A204.1 (cell line): ENCODE measurements around the gene TENM3.

Experiments used
- FAIRE-seq: peaks from 2 replicates; lab custom pipeline; 2012; peaks lifted over from hg19 to GRCh38; lab: Jason Lieb, UNC

TENM3 gene

DNA sequence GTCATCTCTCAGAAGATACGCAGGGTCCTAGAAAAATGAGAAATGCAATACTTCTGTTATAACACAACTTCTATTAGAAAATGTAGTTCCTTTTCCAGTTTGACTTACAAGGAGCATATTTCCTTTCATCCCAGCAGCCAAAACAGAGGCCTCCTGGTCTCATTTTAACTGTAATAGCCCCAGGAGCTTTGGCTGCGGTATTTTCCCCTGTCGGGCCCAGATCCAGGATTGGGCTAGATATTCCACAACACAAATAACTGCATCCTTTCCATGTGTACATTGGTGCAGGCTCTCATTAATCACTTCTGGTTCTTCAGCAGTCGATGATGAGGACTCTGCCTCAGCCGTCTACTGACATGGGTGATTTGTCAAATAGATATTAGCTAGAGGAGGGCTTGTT lies 166.1 kb downstream of the TENM3 start:
- FAIRE-seq, result no peak

DNA sequence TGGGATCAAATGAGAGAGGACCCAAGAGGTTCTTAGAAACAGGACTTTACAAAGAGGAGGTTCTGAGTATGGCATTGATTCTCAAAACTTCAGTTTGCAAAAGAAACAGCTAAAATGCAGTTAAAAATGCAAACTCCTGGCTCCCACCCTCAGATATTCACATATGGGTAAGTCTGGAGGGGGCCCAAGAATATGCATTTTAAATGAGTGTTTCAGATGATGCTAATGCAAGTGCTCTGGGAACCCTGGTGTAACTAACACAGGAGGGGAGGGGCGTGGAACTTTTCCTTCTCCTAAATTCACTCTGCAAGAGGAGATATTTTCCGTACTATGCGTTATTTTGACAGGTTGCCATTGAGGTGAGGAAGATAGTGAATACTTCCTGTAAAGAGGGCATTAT lies 168.2 kb downstream of the TENM3 start:
- FAIRE-seq, result no peak

DNA sequence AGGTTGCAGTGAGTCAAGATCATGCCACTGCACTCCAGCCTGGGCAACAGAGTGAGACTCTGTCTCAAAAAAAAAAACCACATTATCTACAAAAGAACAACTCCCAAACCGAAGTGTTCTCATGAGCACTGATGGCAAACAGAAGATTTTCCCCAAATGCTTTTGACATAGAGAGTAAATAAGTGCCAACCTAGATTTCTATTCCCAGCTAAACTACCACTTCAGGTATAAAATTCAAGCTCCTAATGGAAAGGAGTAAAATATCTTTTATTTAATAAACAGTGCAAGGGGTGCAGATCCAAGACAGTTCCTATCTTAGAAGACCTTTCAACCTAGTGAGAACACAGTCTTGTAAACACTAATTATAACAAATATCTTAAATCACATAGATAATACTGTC lies 170.3 kb downstream of the TENM3 start:
- no peak for FAIRE-seq

DNA sequence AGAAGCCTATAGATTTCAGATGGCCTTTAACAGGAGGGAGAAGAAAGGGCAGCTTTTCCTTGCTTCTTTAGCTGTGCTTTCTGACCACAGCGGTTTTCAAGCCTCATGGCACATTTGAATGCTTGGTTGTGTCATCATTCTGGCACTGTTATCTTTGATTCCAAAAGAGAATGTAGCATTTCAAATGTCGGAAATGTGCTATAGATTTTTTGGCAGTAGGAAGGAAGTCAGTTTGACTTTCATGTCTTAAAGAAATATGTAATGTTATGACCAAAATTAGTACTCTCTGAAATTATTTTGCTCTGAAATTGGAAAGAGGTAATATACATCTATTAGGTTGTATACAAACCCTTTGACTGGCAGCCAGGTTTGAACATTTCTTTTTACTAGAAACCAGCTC lies 171.9 kb downstream of the TENM3 start:
- no peak for FAIRE-seq

DNA sequence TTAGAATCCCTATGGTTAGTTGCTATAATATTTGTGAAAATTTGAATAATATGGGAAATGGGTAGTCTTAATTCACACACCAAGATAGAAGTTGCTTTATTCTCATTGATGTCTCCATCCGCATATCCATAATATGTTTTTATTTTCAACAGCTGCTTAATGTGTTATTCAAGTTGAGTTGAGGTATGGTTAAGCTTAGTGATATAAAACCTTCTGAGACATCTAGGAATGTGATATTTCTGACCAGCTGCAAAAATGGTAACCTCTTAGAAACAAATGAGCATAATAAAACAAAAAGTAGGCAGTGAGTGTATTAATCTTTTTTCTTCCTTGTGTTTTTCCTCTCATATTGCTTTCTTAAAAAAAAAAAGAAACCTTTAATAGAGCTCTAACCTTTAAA lies 172.9 kb downstream of the TENM3 start:
- no peak for FAIRE-seq

DNA sequence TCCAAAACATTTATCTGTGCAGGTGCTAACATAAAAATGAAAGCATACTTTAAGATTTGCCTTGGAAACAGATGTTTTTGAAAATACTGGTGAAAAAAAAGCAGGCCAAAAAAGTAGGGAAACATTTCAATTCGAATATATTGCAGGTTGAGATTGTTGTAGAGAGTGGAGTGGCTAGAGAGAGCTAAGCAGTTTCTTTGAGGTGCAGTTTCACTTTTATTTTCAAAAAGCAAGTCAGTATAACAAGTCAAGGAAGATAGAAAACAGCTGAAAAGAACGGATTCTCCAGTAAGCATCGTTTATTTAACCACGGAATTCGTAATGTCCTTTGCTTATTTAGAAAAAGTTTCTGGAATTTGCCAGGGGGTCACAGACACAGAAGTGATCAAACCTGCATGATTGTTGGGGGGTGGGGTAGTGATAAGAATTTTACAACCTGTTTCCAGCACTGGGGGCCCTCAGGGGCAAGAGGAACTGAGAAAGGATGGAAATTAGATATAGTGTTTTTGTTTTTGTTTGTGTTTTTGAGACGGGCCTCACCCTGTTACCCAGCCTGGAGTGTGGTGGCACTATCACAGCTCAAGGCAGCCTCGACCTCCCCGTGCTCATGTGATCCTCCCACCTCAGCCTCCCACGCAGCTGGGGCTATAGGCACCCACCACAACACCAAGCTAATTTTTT lies 175.0 kb downstream of the TENM3 start:
- no peak for FAIRE-seq

DNA sequence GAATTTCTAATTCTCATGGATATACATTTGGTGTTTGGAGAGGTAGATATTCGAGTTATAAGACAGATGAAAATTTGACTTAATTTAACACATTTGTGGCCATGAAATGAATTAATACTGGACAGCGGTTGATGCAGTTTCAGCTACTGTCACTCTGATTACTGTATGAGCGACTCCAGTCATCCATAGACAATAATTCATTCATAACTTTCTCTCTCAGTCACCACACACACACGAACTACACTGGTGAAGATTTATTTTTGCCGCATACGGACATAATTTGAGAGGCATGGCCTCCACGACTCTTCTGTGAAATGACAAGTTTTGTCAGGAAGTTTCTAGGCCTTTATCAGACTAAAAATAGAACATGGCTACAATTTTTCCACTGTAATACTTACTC lies 177.0 kb downstream of the TENM3 start:
- no peak for FAIRE-seq

DNA sequence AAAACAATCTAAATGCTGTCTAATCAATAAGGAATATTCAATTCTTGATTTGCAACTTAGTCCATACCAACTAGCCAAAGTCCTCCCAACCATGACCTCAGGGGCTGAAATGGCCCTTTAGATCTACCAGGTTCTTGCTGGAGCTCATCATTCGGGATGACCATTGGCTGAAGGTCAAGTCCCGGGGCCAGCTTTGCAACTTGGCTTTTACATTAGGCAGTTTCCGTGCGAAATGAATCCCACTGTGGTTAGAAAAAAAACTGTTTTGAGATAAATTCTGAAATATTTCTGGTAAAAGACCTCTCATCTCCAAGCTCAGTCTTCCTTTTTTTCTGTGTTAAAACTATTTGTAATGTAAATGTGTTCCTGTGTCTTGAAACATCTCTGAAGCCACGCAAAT lies 178.6 kb downstream of the TENM3 start:
- FAIRE-seq, result no peak

DNA sequence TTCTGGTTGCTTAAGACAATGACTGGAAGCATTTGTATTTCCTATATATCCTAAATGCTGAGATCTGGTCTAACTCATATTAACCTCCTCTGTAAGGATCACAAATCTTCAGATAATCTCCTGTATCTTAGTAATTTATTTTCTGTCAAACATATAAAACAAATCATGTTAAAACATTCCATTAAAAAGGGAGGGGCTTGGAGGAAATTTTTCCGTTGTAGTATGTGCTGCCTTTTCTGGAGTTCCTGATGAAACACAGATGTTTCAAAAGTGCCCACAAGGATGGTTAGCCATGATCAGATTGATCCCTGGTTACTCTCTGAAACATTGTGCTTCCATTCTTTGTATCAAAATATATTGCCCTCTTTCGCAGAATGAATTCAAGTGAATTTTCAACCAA lies 182.1 kb downstream of the TENM3 start:
- no peak for FAIRE-seq

DNA sequence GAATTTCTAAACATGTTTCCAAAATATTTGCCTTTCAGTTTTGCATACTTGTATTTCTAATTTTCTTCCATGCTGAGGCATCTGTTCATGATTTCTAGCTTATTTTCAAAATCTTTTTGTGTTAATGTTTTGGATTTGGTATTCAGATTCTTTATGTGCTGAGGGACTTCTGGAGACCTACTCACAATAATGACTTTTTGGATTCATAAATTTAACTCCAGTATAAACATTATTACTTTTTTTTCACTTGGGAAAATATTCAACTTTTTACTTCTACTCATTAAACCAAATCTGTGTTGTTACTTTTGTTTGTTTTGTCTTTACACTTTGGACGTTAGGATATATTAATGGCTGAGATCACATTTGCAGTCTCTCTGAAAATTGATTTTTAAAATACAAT lies 183.7 kb downstream of the TENM3 start:
- no peak for FAIRE-seq

DNA sequence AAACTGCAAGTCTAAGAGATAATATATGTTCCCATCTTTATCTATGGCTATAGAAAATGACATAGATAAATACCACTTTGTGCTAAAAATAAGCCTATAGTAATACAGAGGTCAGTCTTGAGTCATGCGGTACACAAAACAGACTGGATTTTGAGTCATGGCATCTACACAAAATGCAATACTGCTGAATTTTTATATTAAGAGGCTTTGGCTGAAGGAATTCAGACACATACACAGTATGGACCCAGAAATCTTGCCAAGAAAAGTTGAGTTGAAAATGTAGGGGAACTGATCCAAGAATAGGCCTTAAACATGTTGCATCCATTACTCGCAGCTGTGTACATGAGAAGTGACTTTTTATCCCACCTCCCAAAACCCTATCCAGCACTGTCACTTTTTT lies 184.4 kb downstream of the TENM3 start:
- no peak for FAIRE-seq

DNA sequence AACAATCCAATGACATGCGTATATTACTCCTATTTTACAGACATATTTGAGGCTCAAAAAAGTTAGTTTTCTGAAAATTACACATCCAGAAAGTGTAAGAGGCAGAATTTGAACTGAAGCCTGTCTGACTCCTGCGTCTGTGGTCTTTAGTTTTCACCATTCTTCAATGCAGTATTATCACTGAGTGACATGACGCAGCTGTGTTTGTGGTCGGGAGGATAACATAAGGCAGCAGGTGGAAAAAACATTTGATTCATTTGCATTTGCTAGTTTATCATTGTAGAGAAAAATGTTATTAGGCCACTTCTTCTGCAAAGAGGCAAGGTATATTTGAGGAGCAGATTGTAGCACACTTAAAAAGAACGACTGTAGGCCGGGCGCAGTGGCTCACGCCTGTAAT lies 186.7 kb downstream of the TENM3 start:
- FAIRE-seq, result no peak

DNA sequence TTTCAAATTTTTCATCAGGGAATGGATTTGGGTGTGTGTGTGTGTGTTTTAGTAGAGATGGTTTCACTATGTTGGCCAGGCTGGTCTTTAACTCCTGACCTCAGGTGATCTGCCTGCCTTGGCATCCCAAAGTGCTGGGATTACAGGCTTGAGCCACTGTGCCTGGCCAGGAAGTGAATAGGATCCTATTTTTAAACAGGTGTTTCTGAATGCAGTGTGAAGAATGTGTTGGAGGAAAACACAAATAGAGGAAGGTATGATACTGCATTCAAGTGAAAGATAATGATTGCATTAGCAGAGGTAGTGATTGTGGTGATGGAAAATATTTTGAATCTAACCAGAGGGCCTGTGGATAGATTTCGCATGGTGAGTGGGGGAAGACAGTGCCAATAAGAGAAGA lies 189.6 kb downstream of the TENM3 start:
- no peak for FAIRE-seq

DNA sequence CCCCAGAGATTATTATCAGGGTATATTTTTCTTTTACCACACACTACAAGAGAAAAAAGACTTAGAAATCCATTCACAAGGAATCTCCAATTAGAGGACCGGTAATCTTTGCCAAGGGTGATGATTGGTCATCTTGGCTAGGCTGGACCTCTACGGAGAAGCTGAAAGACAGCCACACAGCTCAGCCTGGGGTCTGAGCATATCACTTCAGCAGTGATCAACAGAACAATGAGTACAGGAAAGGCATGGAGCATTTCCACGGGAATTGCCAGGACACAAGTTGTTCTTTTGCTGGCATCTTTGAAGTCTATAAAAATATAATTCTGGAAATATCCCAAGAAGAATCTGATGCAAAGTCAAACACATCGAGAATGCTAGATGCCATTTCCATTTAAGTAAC lies 191.5 kb downstream of the TENM3 start:
- no peak for FAIRE-seq

DNA sequence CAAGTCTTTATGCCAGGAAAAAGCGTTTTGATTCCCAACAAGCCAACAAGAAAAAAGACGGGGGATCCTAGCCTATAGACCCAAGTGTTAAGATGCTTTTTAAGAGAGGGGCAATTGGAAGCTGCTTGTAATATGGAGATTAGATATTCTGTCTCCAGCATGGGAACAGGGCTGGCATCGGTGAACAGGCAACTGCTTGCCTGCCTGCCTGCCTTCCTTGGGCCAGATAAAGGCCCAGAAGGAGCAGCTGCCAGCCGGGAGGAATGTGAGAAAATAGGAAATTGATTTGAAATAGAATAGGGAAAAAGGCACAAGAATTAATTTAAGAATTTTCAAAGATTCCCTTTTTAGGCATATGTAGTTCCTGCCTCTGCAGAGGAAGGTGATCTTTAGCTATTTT lies 192.2 kb downstream of the TENM3 start:
- no peak for FAIRE-seq

DNA sequence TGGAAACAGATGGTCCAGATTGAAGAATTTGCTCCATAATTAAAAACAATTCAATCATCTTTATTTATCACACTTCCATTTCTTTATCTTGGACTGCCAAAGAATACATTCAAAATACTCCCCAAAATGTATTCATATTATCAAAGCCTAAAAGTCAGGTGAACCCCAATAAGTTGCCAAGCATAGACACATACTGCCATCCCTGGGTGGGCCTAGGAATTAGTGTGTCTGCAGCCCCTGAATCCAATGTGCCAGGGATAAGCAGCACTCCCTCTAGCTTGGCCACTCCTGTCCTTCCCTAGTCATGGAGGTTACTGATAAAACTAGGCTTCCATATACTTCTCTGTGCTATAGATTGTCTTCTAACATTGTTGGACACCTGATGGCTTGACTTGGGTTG lies 199.9 kb downstream of the TENM3 start:
- FAIRE-seq, result no peak

DNA sequence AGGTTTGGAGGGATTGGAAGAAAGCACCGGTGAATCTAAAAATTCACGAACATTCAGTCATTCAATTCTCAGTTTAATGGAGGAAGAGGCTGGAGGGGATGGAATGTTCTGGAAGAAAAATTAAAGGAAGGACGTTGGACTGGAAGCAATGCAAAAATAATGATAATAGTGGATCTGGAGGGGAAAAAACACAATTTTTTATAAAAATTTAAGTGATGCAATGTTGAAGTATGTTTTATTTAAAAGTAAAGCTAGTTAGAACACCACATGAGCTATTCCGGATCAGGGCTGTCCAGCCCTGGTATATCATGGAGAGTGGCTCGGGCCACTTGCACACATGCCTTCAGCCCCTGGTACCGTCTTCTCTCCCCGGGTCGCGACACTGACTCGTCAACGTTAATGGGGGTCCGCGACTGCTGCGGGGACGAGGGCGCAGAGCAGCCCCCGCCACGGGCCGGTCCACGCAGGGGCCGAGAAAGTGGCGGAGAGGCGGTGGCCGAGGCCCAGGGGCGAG lies 204.6 kb downstream of the TENM3 start:
- FAIRE-seq, result no peak

DNA sequence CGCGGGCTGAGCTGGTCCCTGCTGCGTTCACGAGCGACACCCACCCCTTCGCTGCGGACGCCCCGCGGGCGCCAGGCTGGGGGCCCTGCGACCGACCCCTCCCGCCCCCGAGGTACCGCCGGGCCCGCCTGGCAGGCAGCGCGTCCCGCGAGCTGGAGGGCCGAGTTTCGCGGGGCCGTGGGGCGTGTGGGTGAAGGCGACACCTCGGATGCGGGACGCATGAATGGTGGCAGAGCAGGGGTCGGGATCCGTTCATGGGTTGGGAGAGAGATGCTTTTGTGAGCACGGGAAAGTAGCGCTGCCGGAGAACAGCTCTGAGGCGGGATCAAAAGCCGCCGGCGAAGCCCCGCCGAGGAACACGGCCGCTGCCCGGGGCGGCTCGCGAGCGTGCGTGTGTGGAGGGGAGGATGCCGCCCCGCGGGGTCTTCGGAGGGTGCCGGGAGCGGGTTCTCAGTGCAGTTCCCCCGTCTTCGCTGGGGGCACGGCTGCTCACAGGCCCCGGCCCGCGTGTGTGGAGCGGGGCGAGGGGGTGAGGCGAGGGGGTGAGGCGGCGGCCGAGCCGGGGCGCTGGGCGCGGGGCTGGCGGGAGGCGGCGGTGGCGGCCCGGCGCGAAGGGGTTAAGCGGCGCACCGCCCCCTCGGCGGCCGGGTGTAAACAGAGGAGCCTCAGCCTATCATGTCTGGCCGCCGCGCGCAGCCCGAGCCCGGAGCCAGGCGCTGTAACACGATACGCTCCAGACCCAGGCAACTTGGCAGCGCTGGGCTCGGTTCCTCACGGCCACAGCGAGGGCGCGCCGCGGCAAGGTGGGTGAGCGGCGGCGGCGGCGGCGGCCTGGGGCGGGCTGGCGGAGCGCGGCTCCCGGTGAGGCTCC lies 205.3 kb downstream of the TENM3 start:
- no peak for FAIRE-seq

DNA sequence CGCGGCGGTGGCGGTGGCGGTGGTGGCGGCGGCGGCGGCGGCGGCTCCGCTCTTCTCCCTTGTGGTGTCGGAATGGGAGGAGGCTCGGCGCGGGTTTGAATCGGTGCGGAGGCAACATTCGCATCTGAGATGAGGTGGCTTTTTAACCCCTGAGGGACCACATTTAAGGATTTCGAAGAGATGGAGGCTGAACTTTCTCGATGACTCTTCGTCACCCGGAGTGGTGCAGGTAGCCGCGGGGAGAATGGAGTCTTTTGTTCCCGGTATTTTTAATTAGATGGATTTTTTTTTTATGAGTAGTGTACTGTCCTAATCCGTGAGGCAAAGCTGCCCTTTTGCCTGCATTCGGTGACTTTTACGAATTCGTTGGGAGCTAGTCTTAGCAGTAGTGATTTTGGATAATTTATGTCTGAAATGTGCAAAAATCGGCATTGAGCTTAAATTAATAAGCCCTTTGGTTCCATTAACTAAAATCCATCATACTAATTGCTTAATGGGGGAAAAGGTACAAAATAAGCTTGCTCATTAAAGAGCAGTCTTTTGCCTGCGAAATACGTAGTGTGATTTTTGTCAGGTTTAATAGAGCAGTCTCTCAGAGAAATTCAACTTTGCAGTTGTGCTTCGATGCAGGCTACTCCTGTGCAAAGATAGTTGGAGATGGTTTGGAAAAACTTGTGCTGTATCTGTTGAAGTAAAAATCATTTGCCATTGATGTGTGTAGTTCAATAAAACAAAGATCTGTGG lies 206.2 kb downstream of the TENM3 start:
- FAIRE-seq, result no peak

DNA sequence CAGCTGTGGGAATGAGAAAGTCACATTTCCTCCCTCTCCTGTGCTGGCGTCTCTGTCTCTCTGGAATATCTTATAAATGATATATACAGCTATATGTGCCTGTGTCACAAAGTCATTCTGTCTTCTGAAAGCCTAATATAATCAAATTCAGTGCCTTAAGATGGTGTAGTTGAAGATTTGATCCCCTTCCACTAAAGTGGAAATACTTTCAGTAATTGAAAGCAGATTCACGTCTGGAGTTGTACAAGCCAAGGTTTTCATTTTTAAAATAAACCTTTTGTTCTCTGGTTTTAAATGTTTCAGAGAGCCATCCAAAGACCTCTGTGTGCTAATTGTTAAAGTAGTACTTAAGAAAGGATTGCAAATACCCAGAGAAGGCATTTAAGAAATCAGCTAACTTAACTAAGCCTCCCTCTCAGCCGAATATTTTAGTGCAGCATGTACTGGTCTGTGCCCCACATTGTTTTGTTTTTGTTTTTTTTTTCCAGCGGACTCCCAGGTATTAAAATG lies 206.8 kb downstream of the TENM3 start:
- no peak for FAIRE-seq

DNA sequence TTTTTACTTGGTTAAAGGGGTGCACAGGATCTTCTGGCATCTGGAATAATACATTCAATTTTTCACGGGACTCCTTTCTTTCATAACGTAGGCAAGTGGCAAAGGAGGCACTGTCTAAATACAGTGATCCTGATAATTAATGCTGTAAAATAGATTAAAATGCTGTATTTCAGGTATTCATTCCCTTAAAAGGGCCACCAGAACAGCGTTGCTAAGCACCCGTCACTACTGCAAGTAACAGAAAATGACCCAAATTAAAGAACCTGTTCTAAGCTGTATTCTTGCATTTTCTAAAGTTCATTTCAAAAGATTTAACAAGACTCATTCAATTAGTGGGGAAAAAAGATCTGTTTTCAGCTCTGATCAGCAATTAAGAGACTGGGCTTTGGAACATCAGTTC lies 208.2 kb downstream of the TENM3 start:
- FAIRE-seq, result no peak

DNA sequence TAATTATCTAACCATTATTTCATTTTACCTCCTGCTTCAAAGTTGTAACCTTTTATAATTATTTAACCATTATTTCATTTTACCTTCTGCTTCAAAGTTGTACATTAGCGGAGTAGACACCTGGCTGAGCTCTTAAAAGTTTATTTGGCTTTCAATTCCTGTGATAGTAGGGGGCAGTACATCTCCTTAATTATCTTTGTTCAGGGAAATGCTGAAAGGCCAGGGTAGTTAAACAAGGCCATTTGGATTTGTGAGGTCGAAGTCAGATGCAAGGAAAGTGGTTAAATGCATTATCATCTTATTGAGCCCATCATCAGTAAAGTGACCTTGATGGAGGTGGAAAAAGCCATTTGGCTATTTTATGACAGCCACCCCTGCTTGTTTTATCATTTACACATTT lies 210.6 kb downstream of the TENM3 start:
- no peak for FAIRE-seq

DNA sequence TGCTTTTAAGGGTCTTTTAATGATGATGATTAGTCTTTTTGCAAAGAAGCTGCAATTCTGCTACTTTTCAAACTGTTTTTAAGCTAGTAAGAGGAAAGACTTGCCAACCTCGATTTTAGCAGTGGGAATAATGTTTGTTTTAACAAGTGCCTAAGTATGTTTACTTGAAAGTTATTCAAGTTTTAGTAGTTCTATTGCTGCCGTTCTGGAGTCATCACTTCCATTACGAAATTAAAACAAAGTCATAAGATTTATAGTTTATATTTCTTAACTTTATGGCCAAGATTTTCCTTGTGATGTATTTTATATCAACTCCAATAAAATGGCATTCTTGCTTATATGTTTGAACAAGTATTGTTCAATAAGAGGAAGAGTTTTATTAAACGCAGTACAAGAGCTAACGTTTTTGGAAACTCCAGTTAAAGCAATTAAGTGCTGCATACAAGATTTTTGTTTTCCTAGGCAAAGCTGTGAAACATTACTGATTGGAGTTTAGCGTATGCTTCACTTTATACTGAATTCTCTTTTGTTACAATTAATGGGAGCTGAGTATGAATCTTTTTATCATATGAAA lies 211.3 kb downstream of the TENM3 start:
- FAIRE-seq, result no peak
